ENCODE results near the gene METTL9.

GRCh38 chr16:21620592-21620991 is 21.2 kb downstream of the METTL9 start:
- TF ChIP-seq CTCF (conservative IDR thresholded peaks at IDR 0.05 in 1 of 2, IDR thresholded peaks at IDR 0.05 in 1 of 2; ENCODE audit: extremely low read depth in 1 of 2, insufficient read depth in 1 of 2, low read depth in 1 of 2, low read length in 2 of 2) (no peak), EZH2 (IDR thresholded peaks at IDR 0.05; ENCODE audit: borderline replicate concordance, low read length) (no peak)

All from mammary epithelial cell (primary cell).